Right lobe of liver (tissue), 4 donors: ENCODE measurements around the gene LMF2.

ENCODE experiments used
- POLR2A ChIP-seq: fragments of 450-650 bp; IDR thresholded peaks from one replicate; pipeline ENCODE4 v1.6.1; 2017; ENCODE audit warnings: antibody characterized with exemption, mild to moderate bottlenecking
- TF ChIP-seq, protein P1 (sequence below), 4 donors: fragments of 200-600 bp in 3 of 4; fragments of 450-650 bp in 1 of 4; IDR thresholded peaks; one replicate each; pipeline versions ENCODE4 v1.5.1 to v1.8.0; 2016 to 2022; ENCODE audit warnings: antibody characterized with exemption in 4 of 4, mild to moderate bottlenecking in 2 of 4
- donor health status: DM: no; HTN: no; CAD: no.
- donor health status: DM: no; HTN: no; CAD: no.
- donor health status: DM: no; HTN: yes; CAD: no.

DNA sequence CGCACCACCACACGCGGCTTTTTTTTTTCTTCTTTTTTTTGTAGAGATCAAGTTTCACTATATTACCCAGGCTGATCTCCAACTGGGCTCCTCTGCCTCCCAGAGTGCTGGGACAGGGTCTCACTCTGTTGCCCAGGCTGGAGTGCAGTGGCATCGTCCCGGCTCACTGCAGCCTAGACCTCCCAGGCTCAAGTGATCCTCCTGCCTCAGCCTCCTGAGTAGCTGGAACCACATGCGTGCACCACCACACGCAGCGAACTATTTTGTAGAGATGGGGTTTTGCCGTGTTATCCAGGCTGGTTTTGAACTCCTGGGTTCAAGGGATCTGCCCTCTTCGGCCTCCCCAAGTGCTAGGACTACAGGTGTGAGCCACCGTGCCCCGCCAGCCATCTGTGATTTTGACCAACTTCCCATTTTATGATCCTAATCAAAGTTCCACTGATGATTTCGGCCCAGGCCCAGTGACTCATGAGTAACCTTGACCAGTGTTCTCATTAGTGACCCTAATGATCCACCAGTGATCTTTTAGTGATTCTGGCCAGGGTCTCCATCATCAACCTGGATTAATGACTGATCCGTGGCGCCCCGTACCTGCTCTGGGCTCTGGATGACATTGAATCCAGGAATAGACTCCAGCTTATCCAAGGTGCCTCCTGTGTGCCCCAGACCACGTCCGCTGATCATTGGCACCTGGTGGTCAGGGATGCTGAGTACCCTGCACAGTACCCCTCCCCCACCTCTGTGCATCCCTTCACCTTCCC, 20.6 kb upstream of the LMF2 start:
- TF ChIP-seq, protein P1, sequence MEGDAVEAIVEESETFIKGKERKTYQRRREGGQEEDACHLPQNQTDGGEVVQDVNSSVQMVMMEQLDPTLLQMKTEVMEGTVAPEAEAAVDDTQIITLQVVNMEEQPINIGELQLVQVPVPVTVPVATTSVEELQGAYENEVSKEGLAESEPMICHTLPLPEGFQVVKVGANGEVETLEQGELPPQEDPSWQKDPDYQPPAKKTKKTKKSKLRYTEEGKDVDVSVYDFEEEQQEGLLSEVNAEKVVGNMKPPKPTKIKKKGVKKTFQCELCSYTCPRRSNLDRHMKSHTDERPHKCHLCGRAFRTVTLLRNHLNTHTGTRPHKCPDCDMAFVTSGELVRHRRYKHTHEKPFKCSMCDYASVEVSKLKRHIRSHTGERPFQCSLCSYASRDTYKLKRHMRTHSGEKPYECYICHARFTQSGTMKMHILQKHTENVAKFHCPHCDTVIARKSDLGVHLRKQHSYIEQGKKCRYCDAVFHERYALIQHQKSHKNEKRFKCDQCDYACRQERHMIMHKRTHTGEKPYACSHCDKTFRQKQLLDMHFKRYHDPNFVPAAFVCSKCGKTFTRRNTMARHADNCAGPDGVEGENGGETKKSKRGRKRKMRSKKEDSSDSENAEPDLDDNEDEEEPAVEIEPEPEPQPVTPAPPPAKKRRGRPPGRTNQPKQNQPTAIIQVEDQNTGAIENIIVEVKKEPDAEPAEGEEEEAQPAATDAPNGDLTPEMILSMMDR (IDR thresholded peaks at IDR 0.05), result no peak
- no peak for TF ChIP-seq POLR2A
